CD4-positive, alpha-beta T cell treated with Interleukin-12 subunit alpha and Interleukin-12 subunit beta, for 1 hour (primary cell): ENCODE results near the gene DENND5A.

Experiments used
- DNase-seq: peaks from one replicate; pipeline ENCODE4 v3.0.0-alpha.2; 2020

The DENND5A gene

DNA sequence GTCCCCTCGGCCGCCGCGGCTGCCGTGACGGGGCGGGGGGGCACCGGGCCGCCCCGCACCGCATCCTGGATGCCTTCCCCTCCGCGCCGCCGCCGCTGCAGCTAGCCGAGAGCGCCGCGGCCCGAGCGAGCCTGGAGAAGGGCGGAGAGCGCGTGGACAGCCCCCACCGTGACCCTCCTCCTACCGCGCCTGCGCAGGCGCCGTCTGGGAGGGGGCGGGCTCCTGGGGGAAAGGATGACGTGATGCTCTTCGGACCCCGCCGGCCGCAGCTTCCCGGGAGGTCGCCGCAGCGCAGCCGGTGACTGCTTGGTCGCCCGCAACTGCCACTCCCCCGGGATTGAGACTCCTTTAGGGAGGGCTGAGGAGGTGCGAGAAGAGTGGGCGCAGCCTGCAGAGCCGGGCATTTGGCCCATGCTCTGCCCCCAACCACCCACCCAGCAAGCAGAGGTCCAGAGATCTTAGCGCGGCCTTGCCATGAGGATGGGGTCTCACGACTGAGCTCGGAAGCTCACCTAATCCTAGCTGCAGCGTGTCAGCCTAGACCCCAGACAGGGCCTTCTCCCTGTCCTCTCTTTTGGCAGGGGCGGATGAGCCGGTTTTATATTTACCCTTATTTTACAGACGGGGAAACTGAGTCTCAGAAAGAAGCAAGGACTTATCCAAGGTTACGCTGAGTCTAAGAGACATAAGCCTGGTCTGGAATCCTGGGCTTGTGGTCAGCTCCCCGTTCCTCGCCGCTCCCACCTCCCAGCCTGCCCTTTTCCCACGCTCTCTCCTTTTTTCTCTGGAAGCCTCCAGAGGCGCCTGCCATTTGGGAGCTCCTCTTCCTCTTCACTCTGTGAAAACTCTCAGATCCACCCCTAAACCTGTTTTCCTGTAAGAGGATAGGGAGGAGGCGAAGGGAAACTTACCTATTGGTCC is at the start of gene DENND5A:
Gene DENND5A, minus strand, starts transcription at position 140 of the 921 bp plus-strand sequence. CDS start 281 bp downstream, outside the sequence.
- DNase-seq: peak; percentile 73

DNA sequence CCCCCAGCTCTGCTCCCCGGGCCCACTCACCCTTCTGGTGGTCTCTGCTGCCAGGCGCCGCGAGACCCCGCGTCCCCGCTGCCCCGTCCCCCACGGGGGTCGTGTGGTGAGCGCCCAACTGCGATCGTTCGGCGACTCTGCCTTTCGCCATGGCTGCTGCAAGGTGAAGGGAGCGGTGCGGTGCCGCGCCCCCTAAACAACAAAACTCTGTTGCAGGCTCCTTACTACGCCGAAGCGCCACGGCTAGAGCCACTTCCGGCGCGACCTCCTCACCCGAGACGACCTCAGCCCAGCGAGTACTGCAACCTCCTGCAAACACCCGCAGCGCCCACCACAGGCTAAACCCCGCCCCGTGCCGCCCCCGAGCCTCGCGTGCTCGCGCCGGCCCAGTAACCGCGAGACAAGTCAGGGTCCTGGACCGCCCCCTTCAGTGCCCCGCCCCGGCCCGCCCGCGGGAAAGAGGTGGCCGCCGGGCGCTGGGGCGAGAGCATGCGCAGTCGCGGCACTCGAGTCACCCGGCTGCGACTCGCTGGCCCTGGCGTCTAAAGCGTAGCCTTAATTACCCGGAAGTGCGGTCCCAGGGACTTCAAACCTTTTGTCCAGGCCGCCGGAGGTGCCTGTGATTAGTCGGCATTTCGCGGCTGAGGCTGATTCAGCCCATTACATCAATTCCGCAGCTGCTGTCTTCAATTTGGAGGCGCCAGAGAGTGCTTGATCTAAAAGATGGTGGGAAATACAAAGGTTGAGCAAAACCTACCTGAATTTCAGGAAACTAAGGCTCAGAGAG is 49.3 kb upstream of the DENND5A start, which contains the start of gene TMEM41B:
Gene TMEM41B, minus strand, starts transcription at position 303 of the 787 bp plus-strand sequence. Its CDS starts 152 bp downstream, at position 151.
- DNase-seq: peak; percentile 99

DNA sequence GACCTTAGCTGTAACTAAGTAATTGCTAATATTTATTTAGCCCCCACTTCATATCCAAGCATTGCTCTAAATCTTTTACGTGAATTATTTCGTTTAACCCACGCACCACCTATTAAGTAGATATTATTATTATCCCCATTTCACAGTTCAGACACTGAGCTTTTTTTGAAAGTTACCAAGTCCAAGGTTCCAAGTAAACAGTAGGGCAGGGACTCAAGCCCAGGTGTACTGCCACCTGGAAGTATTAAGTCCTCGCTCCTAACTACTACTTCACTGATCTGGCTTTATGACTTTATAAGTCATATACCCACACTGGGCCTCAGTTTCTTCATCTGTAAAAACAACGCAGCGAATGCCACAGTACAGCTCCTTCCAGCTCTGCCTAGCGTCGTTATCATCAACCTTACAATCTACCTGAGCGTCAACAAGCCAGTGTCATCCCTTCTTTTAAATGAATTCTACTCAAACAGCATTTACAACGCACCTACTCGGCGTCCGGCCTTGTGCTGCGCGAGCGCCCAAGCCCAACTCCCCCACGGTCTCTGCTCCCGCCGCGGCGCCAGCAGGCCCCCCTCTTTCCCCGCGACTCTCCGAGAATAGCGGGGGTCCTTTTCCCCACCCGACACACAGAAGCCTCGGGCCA is 48.6 kb upstream of the DENND5A start:
- peak; percentile 18 for DNase-seq

DNA sequence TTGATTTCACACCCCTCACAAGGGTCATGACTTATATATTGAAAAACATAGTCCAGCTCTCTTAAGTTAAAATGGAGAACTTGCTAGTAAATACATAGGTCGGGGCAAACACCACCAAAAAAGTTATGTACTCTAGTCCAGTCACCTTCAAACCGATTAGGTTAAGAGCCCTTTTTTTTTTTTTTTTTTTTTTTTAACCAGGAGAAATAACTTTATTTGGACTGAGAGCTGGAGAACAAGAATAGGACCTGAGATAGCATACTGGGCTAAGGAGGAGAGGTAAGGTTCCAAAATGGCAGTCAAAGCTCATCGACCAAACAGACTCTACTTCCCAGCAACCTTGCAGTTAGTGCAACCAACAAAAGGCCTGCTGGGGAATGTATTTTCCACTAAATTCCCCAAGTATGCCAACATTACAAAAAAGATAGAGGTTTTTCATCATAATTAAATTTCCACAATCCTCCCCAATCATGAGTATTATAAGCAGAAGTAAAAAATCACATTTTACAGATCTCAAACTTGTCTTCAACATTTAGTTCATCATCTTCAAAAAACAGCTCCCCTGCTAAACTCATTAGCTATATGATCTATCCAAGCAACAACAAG is 45.4 kb upstream of the DENND5A start:
- no peak for DNase-seq

- no peak for DNase-seq
Measured at GRCh38 chr11:9304178-9304577, 39.0 kb upstream of the DENND5A start.

- no peak for DNase-seq
Measured at GRCh38 chr11:9302448-9302847, 37.3 kb upstream of the DENND5A start.

DNA sequence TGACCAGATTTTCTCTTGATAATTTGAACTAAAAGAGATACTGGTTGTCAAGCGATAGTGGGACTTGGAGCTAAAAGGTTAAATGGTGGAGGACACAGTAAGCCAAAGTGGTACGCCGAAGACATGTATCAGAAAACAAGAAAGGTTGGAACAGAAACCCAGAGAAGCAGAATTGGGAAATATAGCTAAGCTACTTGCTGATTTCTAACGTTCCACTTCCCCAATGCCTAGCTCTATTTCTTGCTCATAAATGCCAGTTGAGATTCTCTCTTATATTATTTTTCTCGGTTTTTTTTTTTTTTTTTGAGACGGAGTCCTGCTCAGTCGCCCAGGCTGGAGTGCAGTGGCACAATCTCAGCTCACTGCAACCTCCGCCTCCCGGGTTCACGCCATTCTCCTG is 36.6 kb upstream of the DENND5A start:
- no peak for DNase-seq

- no peak for DNase-seq
Measured at GRCh38 chr11:9293646-9294045, 28.5 kb upstream of the DENND5A start.

GRCh38 chr11:9285850-9286587 is 20.9 kb upstream of the DENND5A start:
- DNase-seq: no peak

GRCh38 chr11:9280655-9281301 is 15.6 kb upstream of the DENND5A start:
- peak; percentile 66 for DNase-seq

DNA sequence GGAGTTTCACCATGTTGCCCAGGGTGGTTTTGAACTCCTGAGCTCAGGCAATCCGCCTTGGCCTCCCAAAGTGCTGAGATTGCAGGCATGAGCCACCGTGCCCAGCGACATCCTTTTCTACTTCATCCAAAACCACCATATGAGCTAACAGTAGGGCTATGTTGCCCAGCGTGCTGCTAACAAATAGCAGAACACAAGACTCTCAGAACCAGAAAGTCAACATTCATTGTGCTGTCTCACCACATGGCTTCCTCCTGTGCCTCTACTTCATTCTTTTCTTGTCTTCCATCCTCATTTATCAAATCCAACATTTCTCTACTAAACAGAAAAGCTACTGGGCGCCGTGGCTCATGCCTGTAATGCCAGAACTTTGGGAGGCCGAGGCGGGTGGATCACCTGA is 12.0 kb upstream of the DENND5A start:
- no peak for DNase-seq

GRCh38 chr11:9276571-9276970 is 11.4 kb upstream of the DENND5A start:
- DNase-seq: no peak

GRCh38 chr11:9274499-9275258 is 9.5 kb upstream of the DENND5A start:
- no peak for DNase-seq

- DNase-seq: no peak
Measured at GRCh38 chr11:9273376-9274336, 8.5 kb upstream of the DENND5A start.

DNA sequence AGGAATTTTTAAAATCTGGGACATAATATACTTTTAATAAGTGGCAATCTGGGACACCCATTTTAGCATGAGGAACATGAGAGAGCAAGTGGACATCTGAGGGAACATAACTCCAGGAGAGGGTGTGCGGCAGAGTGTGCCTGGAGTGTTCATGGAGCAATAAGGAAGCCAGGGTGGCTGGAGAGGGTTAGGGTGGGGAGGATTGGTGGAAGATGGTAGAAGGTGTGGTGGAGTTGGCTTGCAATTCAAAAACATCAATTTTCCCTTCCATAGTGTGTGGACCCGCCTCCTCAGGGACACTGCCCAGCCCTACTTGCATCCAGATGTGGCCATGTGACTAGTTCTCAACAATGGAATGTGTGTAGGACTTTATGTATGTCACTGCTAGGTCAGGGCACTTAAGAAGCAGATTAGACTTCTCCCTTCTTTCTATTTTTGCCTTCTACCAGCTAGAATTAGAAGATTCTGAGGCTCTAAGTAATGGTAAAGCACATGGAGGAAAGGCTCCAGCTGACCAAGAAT is 4.4 kb upstream of the DENND5A start:
- DNase-seq: no peak

DNA sequence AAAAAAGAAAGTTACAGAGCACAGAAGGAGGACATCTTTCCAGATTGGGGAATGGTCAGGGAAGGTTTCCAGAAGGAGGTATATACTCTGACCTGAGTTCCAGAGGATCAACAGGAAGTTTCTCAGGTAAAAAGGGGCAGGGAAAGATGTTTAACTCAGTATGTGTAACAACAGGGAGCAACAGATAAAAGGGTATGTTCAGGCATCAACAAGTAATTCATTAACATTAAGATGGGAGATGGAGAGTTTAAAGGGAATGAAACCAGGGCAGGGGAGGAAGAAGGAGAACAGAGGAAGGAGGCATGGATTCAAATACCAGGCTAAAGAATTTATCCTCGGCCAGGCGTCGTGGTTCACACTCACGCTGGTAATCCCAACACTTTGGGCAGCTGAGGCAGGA is 2.5 kb upstream of the DENND5A start:
- DNase-seq: no peak

- no peak for DNase-seq
Measured at GRCh38 chr11:9266926-9267325, 1.8 kb upstream of the DENND5A start.

DNA sequence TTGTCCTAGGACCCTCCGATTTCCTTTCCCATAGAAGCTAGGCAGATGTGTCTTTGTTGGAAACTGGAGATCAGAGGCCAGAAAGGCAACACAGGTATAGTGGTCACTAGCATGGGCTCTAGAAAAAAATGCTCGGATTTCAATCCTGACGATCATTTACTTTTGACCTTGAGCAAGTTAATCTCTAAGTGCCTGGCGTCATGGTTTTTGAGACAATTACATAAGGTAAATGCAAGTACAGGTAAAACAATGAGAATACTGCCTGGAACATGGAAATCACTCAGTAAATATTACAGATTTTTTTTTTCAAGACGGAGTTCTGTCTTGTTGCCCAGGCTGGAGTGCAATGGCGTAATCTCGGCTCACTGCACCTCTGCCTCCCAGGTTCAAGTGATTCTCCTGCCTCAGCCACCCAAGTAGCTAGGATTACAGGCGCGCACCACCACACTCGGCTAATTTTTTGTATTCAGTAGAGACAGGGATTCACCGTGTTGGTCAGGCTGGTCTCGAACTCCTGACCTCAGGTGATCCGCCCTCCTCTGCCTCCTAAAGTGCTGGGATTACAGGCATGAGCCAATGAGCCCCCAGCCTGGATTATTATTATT is 1.1 kb upstream of the DENND5A start:
- DNase-seq: no peak
